Stomach smooth muscle (tissue), 2 donors: ENCODE results near the gene ZNF425.
"Not testable (repeated sequence)": the region's sequence is repeated elsewhere in the genome, so short reads cannot be mapped to it uniquely, and the experiment has no call there.

Experiments
- H3K27ac ChIP-seq: one replicate; pipeline ENCODE4 v1.7.0; 2013; ENCODE audit warnings: mild to moderate bottlenecking, low read length, inconsistent platforms
- H3K27me3 ChIP-seq, 2 donors: one replicate each; pipeline ENCODE4 v1.7.0; 2013; ENCODE audit warnings: low read length in 2 of 2; ENCODE audit not compliant: insufficient read depth in 2 of 2, control insufficient read depth in 1 of 2
- H3K36me3 ChIP-seq, 2 donors: one replicate each; pipeline ENCODE4 v1.7.0; 2013; ENCODE audit warnings: low read length in 2 of 2; ENCODE audit not compliant: control insufficient read depth in 2 of 2, insufficient read depth in 2 of 2
- H3K4me1 ChIP-seq: one replicate; pipeline ENCODE4 v1.7.0; 2013; ENCODE audit warnings: low read length; ENCODE audit not compliant: control insufficient read depth, insufficient read depth
- H3K4me3 ChIP-seq, 2 donors: one replicate each; pipeline ENCODE4 v1.7.0; 2013; ENCODE audit warnings: low read length in 2 of 2
- H3K9ac ChIP-seq, 2 donors: one replicate each; pipeline ENCODE4 v1.7.0; 2013; ENCODE audit warnings: low read length in 2 of 2, mild to moderate bottlenecking in 1 of 2
- H3K9me3 ChIP-seq, 2 donors: one replicate each; pipeline ENCODE4 v1.7.0; 2013; ENCODE audit warnings: low read length in 2 of 2; ENCODE audit not compliant: control insufficient read depth in 2 of 2
- donor health status: healthy.
- donor health status: Pancreatic carcinoma.

ZNF425 gene

GRCh38 chr7:149093228-149093627 is 32.9 kb downstream of the ZNF425 start:
- Histone ChIP-seq H3K9ac (no peak overlapping the region), H3K36me3 (no peaks in the 10 kb centered on the region), H3K4me3 (no peak overlapping the region), H3K4me1 (peaks cover 5% of the 10 kb centered on the region), H3K27me3 (no peaks in the 10 kb centered on the region), H3K9me3 (no peaks in the 10 kb centered on the region), H3K27ac (no peak overlapping the region)

GRCh38 chr7:149092244-149092643 is 33.9 kb downstream of the ZNF425 start:
- not testable (repeated sequence) for H3K36me3 ChIP-seq, H3K9ac ChIP-seq, H3K27ac ChIP-seq, H3K9me3 ChIP-seq, H3K4me1 ChIP-seq, H3K4me3 ChIP-seq, H3K27me3 ChIP-seq

- Histone ChIP-seq H3K4me3 (peak within 1 kb of the TSS; percentile 89 to 92), H3K27me3 (no peaks in the 10 kb centered on the region), H3K9ac (peak within 1 kb of the TSS; percentile 94 to 97), H3K36me3 (no peaks in the 10 kb centered on the region), H3K9me3 (no peaks in the 10 kb centered on the region), H3K4me1 (peaks cover 5% of the 10 kb centered on the region), H3K27ac (peak within 1 kb of the TSS; percentile 95)
These were observed 35.5 kb downstream of the ZNF425 start, which contains the start of gene ZNF786 for GRCh38 chr7:149090397-149091195. TSS of gene ZNF786 (minus strand) at chr7:149090718. CDS start at chr7:149090640, 78 bp downstream.

- Histone ChIP-seq H3K4me3 (no peak overlapping the region), H3K4me1 (peaks cover 5% of the 10 kb centered on the region), H3K9me3 (no peaks in the 10 kb centered on the region), H3K36me3 (no peaks in the 10 kb centered on the region), H3K9ac (no peak overlapping the region), H3K27me3 (no peaks in the 10 kb centered on the region), H3K27ac (no peak overlapping the region)
These were observed 38.7 kb downstream of the ZNF425 start for GRCh38 chr7:149087376-149087775.

- Histone ChIP-seq H3K36me3 (no peaks in the 10 kb centered on the region), H3K4me3 (no peak overlapping the region), H3K27me3 (no peaks in the 10 kb centered on the region), H3K4me1 (peaks cover 5% of the 10 kb centered on the region), H3K9ac (no peak overlapping the region), H3K27ac (no peak overlapping the region), H3K9me3 (no peaks in the 10 kb centered on the region)
These were observed 40.3 kb downstream of the ZNF425 start for GRCh38 chr7:149085866-149086265.

GRCh38 chr7:149084407-149084806 is 41.7 kb downstream of the ZNF425 start:
- Histone ChIP-seq H3K4me1 (no peaks in the 10 kb centered on the region), H3K27ac (no peak overlapping the region), H3K9ac (no peak overlapping the region), H3K9me3 (no peaks in the 10 kb centered on the region), H3K4me3 (no peak overlapping the region), H3K36me3 (no peaks in the 10 kb centered on the region), H3K27me3 (no peaks in the 10 kb centered on the region)

- Histone ChIP-seq H3K27me3 (no peaks in the 10 kb centered on the region), H3K27ac (no peak overlapping the region), H3K4me3 (no peak overlapping the region), H3K36me3 (peaks cover 0 to 2% of the 10 kb centered on the region in 2 donors), H3K9me3 (no peaks in the 10 kb centered on the region), H3K9ac (no peak overlapping the region), H3K4me1 (no peaks in the 10 kb centered on the region)
These were observed 44.2 kb downstream of the ZNF425 start for GRCh38 chr7:149081914-149082313.

- Histone ChIP-seq H3K9me3 (no peaks in the 10 kb centered on the region), H3K4me3 (no peak overlapping the region), H3K9ac (no peak overlapping the region), H3K4me1 (no peaks in the 10 kb centered on the region), H3K27ac (no peak overlapping the region), H3K36me3 (peaks cover 2 to 12% of the 10 kb centered on the region in 2 donors), H3K27me3 (no peaks in the 10 kb centered on the region)
These were observed 48.5 kb downstream of the ZNF425 start for GRCh38 chr7:149077594-149077993.

- Histone ChIP-seq H3K4me3 (no peak overlapping the region), H3K36me3 (peaks cover 9 to 30% of the 10 kb centered on the region in 2 donors), H3K4me1 (no peaks in the 10 kb centered on the region), H3K27me3 (no peaks in the 10 kb centered on the region), H3K27ac (no peak overlapping the region), H3K9ac (no peak overlapping the region), H3K9me3 (no peaks in the 10 kb centered on the region)
These were observed 50.8 kb downstream of the ZNF425 start for GRCh38 chr7:149075286-149075685.

GRCh38 chr7:149074116-149074885 is 51.8 kb downstream of the ZNF425 start:
- no peaks in the 10 kb centered on the region for H3K27me3 ChIP-seq
- no peaks in the 10 kb centered on the region for H3K9me3 ChIP-seq
- H3K36me3 ChIP-seq, result peaks cover 11 to 32% of the 10 kb centered on the region in 2 donors
- no peak overlapping the region for H3K4me3 ChIP-seq
- no peaks in the 10 kb centered on the region for H3K4me1 ChIP-seq
- H3K27ac ChIP-seq, result no peak overlapping the region
- no peak overlapping the region for H3K9ac ChIP-seq

GRCh38 chr7:149072438-149072775 is 53.7 kb downstream of the ZNF425 start:
- H3K36me3 ChIP-seq, result peaks cover 11 to 34% of the 10 kb centered on the region in 2 donors
- H3K9me3 ChIP-seq, result no peaks in the 10 kb centered on the region
- no peaks in the 10 kb centered on the region for H3K4me1 ChIP-seq
- H3K27ac ChIP-seq, result no peak overlapping the region
- H3K4me3 ChIP-seq, result no peak overlapping the region
- no peaks in the 10 kb centered on the region for H3K27me3 ChIP-seq
- no peak overlapping the region for H3K9ac ChIP-seq
